IgD-negative memory B cell (primary cell): ENCODE measurements around the gene RRH. TPM values are rescaled to one million over a fixed set of nuclear protein-coding genes. Genes with fewer than 3 reads are reported as not detected.
"Not testable (repeated sequence)": the region's sequence is repeated elsewhere in the genome, so short reads cannot be mapped to it uniquely, and the experiment has no call there.

Experiments used
- H3K27ac Mint-ChIP-seq, 3 donors: one replicate each; pipeline ENCODE4 v1.8.0; 2020 to 2022; ENCODE audit warnings: mild to moderate bottlenecking in 3 of 3, mixed read lengths in 3 of 3, moderate library complexity in 1 of 3
- H3K27me3 Mint-ChIP-seq: one replicate; pipeline ENCODE4 v1.8.0; 2021; ENCODE audit warnings: mixed read lengths
- H3K36me3 Mint-ChIP-seq: one replicate; pipeline ENCODE4 v1.8.0; 2020; ENCODE audit warnings: mild to moderate bottlenecking, mixed read lengths
- H3K4me1 Mint-ChIP-seq, 3 donors: one replicate each; pipeline ENCODE4 v1.8.0; 2020 to 2022; ENCODE audit warnings: mixed read lengths in 3 of 3, mild to moderate bottlenecking in 1 of 3
- H3K4me3 Mint-ChIP-seq, 4 donors: one replicate each; pipeline ENCODE4 v1.8.0; 2020 to 2022; ENCODE audit warnings: mild to moderate bottlenecking in 4 of 4, mixed read lengths in 4 of 4, moderate library complexity in 3 of 4
- H3K9me3 Mint-ChIP-seq, 3 donors: one replicate each; pipeline ENCODE4 v1.8.0; 2020 to 2021; ENCODE audit warnings: mixed read lengths in 3 of 3, mild to moderate bottlenecking in 1 of 3
- polyA plus RNA-seq: library from polyadenylated mRNA; unstranded; fragments of 300-500 nt; fragmentation: Illumina TruSeq; gene quantifications from one replicate; pipeline ENCODE4 v1.2.3, GENCODE V29; 2021

The RRH gene
- polyA plus RNA-seq, 1 donor from 2014 or later, result not detected

DNA sequence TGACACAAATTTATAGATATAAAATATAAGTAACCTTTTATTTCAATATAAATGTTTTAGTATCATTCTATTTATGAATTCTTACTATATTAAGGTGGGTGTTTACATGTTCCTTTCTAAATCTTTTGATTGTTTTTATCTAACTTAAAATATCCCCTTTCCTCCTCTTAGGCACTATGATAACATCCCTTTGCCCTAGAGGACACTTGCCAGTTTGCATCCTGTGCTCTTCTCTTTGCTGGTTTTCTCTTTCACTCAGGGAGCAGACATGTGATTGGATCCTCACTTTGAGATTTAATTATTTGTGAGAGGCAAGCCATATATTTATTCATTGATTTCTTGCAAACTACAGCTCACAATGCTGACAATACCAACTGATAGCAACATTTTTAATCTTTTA, 36.4 kb downstream of the RRH start:
- no peak overlapping the region for H3K27ac Mint-ChIP-seq
- peaks cover 2% of the 10 kb centered on the region for H3K36me3 Mint-ChIP-seq
- no peaks in the 10 kb centered on the region for H3K4me1 Mint-ChIP-seq
- H3K27me3 Mint-ChIP-seq, result no peaks in the 10 kb centered on the region
- peaks cover 4 to 13% (median 10%) of the 10 kb centered on the region in 3 donors for H3K9me3 Mint-ChIP-seq
- H3K4me3 Mint-ChIP-seq, result no peak overlapping the region

DNA sequence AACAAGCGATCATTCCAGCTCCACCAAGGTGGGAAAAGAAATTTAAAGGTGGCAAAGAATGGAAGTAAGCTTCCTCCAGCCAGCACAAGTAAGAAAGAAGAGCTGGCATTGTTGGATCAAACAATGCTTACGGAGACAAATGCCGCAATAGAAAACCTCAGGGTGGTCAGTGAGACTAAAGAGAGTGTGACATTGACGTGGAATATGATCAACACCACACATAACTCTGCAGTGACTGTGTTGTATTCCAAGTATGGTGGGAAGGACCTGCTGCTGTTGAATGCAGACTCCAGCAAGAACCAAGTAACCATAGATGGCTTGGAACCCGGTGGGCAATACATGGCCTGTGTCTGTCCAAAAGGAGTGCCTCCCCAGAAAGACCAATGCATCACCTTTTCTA, 42.3 kb downstream of the RRH start:
- H3K27ac Mint-ChIP-seq, result no peak overlapping the region
- H3K27me3 Mint-ChIP-seq, result no peaks in the 10 kb centered on the region
- H3K9me3 Mint-ChIP-seq, result no peaks in the 10 kb centered on the region
- no peaks in the 10 kb centered on the region for H3K4me1 Mint-ChIP-seq
- peaks cover 2% of the 10 kb centered on the region for H3K36me3 Mint-ChIP-seq
- H3K4me3 Mint-ChIP-seq, result no peak overlapping the region

DNA sequence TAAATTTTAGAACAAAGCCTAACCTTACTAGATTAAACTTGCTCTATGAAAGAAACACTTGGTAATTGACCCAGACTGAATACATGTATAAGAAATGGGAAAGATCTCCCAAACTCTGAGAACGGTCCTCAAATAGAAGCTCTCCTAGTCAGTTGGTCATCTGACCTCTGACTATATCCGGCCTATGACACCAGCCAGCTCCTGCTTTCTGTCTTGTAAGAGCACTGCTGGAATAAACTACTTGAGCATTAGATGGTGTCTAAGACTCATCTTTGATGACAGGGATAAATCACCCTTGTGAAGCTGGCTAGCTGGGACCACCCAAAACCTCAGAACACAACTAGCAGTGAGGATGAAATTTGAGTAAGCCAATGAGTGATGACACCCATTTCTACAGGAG, 44.3 kb downstream of the RRH start:
- Mint-ChIP-seq H3K4me3 (no peak overlapping the region), H3K9me3 (peaks cover 0 to 2% (median 0%) of the 10 kb centered on the region in 3 donors), H3K36me3 (peaks cover 2% of the 10 kb centered on the region), H3K27ac (no peak overlapping the region), H3K4me1 (no peaks in the 10 kb centered on the region), H3K27me3 (no peaks in the 10 kb centered on the region)

DNA sequence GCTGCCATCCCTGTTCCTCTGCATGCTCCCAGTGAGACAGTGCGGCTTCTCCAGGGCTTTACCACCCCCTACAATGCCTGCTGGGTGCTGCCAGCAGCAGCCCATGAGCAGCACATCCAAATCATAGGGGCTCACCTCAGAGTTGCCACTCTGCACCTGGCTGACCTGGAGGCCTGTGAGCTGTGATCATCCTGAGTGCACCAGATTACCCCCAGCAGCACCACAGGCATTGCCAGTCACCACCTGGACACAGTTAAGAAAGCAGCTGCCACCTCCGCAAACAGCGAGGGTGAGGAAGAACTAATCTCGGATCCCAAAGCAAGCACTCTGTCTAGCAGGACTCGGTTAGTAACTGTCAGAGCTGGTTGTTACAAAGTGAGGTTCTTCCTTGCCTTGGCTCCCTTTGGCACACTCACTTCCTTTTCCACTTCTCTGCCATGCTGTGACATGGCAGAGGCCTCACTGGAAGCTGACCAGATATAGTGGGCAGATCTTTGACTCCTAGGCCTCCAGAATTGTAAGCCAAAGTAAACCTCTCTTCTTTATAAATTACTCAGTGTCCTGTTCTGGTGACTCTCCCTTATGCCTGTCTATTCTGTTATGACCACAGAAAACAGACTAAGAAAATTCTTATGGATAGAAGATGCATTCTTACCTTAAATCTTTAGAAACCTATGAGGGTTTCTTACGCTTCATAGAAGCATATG, 45.3 kb downstream of the RRH start:
- Mint-ChIP-seq H3K9me3 (peaks cover 0 to 2% (median 0%) of the 10 kb centered on the region in 3 donors), H3K27ac (no peak overlapping the region), H3K4me1 (no peaks in the 10 kb centered on the region), H3K4me3 (no peak overlapping the region), H3K27me3 (peaks cover 3% of the 10 kb centered on the region), H3K36me3 (no peaks in the 10 kb centered on the region)

DNA sequence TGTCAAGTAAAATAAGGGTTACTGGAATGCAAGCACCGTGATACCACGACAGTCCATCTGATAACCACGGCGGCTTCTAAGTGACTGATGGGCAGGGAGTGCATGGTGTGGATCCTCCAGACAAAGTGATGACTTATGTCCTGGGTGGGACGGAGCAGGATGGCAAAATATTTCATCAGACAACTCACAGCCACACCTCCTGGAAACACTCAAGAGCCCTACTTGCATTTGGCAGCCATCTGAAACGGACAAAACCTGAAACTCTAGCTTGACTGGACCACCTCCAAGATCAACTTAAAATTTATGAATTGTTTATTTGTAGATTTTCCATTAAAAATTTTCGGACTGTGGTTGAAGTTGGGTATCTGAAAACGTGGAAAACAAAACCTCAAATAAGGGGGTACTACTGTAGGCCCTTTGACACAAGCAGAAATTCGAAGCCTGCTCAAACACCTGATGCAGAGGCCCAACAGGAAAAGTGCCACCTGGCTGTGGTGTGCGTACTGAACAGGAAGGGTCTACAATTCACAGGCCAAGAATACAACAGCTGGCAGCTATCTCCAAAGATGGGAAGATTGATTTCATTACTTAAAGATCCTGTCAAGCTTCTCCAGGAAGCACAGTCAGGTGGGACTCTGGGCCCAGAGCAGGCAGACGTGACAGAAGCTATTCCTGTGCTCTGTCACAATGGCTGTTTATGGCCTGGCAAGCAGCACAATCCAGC, 46.2 kb downstream of the RRH start:
- H3K4me1 Mint-ChIP-seq, result no peaks in the 10 kb centered on the region
- H3K36me3 Mint-ChIP-seq, result no peaks in the 10 kb centered on the region
- no peak overlapping the region for H3K27ac Mint-ChIP-seq
- no peak overlapping the region for H3K4me3 Mint-ChIP-seq
- peaks cover 0 to 2% (median 0%) of the 10 kb centered on the region in 3 donors for H3K9me3 Mint-ChIP-seq
- H3K27me3 Mint-ChIP-seq, result peaks cover 4% of the 10 kb centered on the region

DNA sequence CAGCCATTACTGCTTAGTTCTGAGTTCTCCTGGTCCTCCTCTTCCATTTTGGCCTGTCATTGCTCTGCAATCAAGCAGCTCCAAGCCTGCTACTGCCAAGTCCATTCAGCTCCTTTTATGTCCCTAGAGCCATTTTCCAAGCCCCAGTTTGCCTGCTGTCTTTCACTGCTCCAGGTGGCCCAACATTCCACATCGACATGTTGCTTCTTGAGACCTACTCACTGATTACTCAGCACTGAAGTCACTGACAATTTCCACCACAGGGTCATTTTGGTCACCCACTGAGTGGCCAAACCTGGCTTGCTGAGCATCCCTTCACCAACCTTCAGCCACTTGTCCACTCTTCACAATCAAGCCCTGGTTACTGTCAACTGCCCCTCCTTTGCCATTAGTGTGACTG, 47.3 kb downstream of the RRH start:
- Mint-ChIP-seq H3K36me3 (no peaks in the 10 kb centered on the region), H3K9me3 (peaks cover 0 to 2% (median 0%) of the 10 kb centered on the region in 3 donors), H3K27me3 (peaks cover 10% of the 10 kb centered on the region), H3K27ac (peak overlapping the region in 1 of 3 donors; percentile 21), H3K4me1 (no peaks in the 10 kb centered on the region), H3K4me3 (no peak overlapping the region)

DNA sequence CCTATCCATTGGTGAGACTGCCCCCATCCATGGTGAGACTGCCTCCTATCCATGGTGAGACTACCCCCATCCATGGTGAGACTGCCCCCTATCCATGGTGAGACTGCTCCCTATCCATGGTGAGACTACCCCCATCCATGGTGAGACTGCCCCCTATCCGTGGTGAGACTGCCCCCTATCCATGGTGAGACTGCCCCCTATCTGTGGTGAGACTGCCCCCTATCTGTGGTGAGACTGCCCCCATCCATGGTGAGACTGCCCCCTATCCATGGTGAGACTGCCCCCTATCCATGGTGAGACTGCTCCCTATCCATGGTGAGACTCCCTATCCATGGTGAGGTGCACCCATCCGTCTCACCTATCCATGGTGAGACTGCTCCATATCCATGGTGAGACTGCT, 47.8 kb downstream of the RRH start:
- not testable (repeated sequence) for H3K4me3 Mint-ChIP-seq

DNA sequence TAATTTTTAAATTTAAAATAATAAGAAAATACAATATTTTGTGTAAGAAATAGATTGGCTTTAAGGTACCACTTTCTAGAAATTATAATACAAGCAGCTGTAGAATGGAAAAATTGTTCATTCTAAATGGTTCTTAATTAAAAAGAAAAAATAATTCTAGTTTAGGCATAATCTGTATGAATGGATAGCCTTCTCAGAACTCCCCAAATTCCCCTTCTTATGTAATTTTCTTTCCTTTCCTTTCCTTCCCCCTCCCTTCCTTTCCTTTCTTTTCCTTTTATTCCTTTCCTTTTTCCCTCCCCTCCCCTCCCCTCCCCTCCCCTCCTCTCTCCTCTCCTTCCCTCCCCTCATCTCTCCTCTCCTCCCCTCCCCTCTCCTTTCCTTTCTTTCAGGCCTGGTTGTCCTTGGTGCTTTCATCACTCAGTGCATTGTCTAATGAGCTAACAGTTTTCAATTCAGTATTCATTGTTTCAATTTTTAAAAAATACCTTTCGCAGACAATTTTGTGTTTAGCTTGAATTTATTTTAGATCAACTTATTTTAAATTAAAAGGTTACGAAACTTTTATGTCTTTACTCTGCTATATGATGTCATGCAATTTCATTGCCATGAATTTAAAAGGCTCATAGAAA, 49.0 kb downstream of the RRH start:
- Mint-ChIP-seq H3K4me3 (no peak overlapping the region), H3K36me3 (no peaks in the 10 kb centered on the region), H3K27me3 (peaks cover 10% of the 10 kb centered on the region), H3K27ac (no peak overlapping the region), H3K4me1 (no peaks in the 10 kb centered on the region), H3K9me3 (peaks cover 0 to 2% (median 0%) of the 10 kb centered on the region in 3 donors)

More for the DNA sequence above, 47.8 kb downstream of the RRH start:
- H3K27me3 Mint-ChIP-seq, H3K36me3 Mint-ChIP-seq, H3K4me1 Mint-ChIP-seq, H3K9me3 Mint-ChIP-seq: not testable (repeated sequence)
- peak overlapping the region in 1 of 3 donors; percentile 21 for H3K27ac Mint-ChIP-seq

DNA sequence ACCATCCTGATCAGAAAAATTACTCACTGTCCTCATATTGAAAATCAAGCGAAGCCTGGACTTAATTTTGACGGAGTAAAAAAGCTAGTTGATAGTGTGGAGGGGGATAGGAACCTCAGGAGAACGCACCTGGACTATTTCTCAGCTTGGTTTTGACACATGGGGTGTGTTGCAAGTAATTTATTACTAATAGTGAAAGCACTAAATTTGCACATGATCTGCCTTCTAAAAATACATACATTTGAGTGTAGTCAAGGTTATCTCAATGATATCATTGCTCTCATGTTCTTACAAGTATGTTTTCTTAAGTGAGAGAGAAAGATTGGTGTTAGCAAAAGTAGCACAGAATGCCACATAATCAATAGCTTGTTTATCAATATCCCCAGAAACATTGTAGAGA, 49.6 kb downstream of the RRH start:
- Mint-ChIP-seq H3K27me3 (peaks cover 10% of the 10 kb centered on the region), H3K4me3 (no peak overlapping the region), H3K4me1 (no peaks in the 10 kb centered on the region), H3K27ac (no peak overlapping the region), H3K9me3 (peaks cover 0 to 2% (median 0%) of the 10 kb centered on the region in 3 donors), H3K36me3 (no peaks in the 10 kb centered on the region)

DNA sequence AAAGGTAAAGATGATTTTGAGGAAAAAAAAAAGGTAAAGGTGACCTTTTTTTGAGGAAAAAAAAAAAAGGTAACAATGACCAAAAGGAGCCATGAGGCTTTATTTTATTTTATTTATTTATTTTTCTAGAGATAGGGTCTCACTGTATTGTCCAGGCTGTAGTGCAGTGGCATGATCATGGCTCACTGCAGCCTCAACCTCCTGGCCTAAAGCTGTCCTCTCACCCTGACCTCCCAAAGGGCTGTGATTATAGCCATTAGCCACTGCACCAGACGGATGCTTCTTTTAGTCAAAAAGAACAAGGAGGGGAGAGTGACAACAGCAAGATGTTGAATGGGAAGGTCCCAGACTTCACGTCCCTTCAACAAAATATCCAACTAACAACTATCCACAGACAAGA, 50.6 kb downstream of the RRH start:
- Mint-ChIP-seq H3K4me1 (no peaks in the 10 kb centered on the region), H3K36me3 (no peaks in the 10 kb centered on the region), H3K27me3 (peaks cover 12% of the 10 kb centered on the region), H3K27ac (no peak overlapping the region), H3K9me3 (peaks cover 0 to 2% (median 0%) of the 10 kb centered on the region in 3 donors), H3K4me3 (no peak overlapping the region)

DNA sequence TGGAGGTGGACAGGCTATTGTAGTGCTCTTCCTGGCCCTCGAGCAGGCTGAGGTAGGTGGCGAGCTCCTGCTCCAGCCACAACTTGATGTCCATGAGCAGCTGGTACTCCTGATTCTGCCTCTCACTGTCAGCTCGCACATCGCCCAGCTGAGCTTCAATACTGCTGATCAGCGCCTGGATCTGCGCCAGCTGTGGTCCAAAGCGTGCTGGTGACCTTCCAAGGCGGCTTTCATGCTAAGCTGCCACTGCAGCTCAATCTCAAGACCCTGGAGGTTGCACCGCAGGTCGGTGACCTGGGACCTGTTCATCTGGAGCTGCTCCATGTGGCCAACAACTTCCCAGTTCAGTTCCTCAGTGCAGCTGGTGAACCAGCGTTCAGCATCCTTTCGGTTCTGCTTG, 51.3 kb downstream of the RRH start:
- H3K36me3 Mint-ChIP-seq, result no peaks in the 10 kb centered on the region

DNA sequence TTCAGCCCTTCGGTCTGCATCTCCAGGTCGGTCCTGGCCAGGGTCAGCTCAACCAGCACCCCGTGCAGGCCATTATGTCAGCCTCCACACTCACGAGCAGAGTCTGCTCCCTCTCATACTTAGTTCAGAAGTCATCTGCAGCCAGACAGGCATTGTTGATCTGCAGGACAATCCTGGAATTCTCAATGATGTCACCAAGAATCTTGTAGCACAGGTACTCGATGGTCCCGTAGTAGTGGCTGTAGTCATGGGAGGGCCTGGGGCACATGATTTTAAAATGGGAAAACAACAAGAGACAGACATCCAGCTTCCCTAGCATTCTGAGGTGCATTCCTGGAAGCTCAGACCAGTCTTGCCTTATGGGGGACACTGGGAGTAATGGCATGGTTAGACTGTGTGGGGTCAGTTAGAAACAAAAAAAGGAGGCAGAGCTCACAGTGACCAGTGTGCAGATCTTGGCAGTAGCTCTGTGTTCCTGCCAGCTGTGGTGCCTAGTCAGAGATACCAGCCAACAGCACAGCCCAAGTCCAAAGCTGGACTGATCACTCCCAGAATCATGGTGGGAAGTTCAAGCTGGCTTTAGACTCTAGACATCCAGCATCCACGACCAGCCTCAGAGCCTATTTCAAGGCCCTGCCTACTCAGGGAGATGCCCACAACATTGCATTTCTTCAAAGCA, 52.0 kb downstream of the RRH start:
- peaks cover 12% of the 10 kb centered on the region for H3K27me3 Mint-ChIP-seq
- H3K36me3 Mint-ChIP-seq, result no peaks in the 10 kb centered on the region
- H3K27ac Mint-ChIP-seq, result peak overlapping the region in 1 of 3 donors; percentile 75
- no peaks in the 10 kb centered on the region for H3K4me1 Mint-ChIP-seq
- H3K9me3 Mint-ChIP-seq, result peaks cover 0 to 2% (median 0%) of the 10 kb centered on the region in 3 donors
- H3K4me3 Mint-ChIP-seq, result no peak overlapping the region

More for the DNA sequence above, 51.3 kb downstream of the RRH start:
- H3K9me3 Mint-ChIP-seq, result peaks cover 0 to 2% (median 0%) of the 10 kb centered on the region in 3 donors
- peak overlapping the region in 1 of 3 donors; percentile 75 for H3K27ac Mint-ChIP-seq
- no peak overlapping the region for H3K4me3 Mint-ChIP-seq
- H3K27me3 Mint-ChIP-seq, result peaks cover 12% of the 10 kb centered on the region
- no peaks in the 10 kb centered on the region for H3K4me1 Mint-ChIP-seq

DNA sequence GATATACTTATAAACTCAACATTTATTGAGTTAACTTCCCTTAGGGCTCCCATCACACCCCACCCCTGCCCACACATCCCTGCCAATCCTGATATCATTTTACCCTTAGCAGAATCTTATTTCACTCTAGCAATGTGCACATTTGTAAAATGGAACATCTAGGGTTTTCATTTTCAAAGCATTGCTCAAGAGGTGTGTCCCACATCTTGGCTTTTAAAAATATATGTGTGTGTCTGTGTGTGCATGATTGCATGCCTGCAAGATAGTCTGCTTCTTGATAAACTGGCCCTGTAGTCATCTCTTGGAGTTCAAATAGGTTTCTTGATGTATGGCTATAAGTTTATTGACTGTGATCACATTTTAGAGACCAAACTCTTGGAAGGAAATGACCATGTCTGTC, 58.5 kb downstream of the RRH start:
- no peaks in the 10 kb centered on the region for H3K36me3 Mint-ChIP-seq
- no peaks in the 10 kb centered on the region for H3K4me1 Mint-ChIP-seq
- H3K27ac Mint-ChIP-seq, result no peak overlapping the region
- no peak overlapping the region for H3K4me3 Mint-ChIP-seq
- peaks cover 2% of the 10 kb centered on the region for H3K27me3 Mint-ChIP-seq
- no peaks in the 10 kb centered on the region for H3K9me3 Mint-ChIP-seq

DNA sequence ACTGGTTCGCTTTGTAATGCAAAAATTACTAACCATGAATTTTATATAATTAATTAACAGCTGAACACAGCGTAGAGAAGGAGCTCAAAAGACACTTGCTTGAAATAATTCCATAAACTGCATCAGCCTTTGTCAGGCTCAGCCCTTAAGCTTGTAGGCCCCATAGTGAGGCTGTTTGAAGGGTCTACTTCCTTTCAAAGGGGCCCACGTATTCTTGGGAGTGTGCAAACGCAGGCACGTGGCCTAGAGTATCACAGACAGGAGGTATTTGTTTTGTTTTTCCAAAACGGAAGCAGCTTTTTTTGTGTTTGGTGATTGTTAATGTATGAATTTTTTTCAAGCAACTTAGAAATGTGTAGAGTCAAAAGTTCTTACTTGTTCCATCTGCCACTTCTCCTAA, 59.3 kb downstream of the RRH start:
- Mint-ChIP-seq H3K4me1 (no peaks in the 10 kb centered on the region), H3K27ac (no peak overlapping the region), H3K36me3 (no peaks in the 10 kb centered on the region), H3K27me3 (peaks cover 2% of the 10 kb centered on the region), H3K9me3 (no peaks in the 10 kb centered on the region), H3K4me3 (no peak overlapping the region)

DNA sequence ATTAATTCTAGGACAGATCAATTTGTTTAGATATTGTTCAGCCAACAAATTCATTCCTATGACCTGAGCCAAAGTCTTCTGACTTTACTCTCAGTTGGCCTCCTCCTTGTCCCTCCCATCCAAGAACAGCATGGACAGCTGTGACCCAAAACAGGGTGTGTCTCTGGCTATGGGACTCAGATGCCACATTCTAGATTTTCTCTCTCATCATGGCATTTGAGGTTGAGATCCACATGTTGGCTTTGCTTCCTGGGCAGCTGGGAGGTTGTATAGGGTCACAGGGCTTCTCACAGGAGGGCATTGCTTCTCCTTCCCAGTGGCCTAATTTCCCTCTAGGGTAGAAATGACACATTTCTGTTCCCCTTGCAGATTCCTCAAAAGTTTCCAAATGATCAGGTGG, 62.3 kb downstream of the RRH start:
- no peaks in the 10 kb centered on the region for H3K4me1 Mint-ChIP-seq
- no peaks in the 10 kb centered on the region for H3K27me3 Mint-ChIP-seq
- H3K36me3 Mint-ChIP-seq, result no peaks in the 10 kb centered on the region
- H3K27ac Mint-ChIP-seq, result no peak overlapping the region
- H3K4me3 Mint-ChIP-seq, result no peak overlapping the region
- no peaks in the 10 kb centered on the region for H3K9me3 Mint-ChIP-seq
